Stimulated activated CD4-positive, alpha-beta T cell treated with anti-CD3 and anti-CD28 coated beads, Interleukin-12 subunit alpha, Interleukin-12 subunit beta, amount 100 ng/mL, for 24 hours (primary cell): Measurements from ENCODE around the gene KCTD16.

Experiments
- DNase-seq, 2 experiments: peaks; one replicate each; pipeline ENCODE4 v3.0.0-alpha.2; 2020; ENCODE audit warnings: low read depth in 2 of 2

The KCTD16 gene

DNA sequence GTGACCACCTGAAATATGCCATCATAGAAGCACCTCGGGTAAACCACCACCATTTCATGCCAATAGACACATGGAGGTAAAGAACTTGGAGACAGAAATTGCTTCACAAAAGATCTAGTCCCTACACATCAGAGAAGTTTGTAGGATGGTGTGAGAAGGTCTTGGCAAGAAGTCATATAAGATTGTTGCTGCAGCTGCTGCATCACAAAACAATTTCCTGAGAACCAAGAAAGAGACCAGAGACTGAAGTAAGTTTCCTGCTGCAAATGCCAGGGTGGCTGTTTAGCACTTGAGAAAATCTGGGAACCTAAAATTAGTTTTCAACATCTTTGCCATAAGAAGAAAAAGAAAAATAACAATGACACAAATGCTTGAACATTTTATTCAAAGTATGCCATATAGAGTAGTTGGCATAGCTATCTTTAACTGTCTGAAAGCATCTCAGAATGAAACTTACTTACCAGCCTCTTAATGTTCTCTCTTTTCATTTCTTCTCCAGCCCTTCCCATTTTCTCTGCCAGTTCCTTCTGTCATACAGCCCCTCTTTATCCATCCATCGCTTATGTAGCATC lies 114.3 kb downstream of the KCTD16 start:
- DNase-seq = no peak

DNA sequence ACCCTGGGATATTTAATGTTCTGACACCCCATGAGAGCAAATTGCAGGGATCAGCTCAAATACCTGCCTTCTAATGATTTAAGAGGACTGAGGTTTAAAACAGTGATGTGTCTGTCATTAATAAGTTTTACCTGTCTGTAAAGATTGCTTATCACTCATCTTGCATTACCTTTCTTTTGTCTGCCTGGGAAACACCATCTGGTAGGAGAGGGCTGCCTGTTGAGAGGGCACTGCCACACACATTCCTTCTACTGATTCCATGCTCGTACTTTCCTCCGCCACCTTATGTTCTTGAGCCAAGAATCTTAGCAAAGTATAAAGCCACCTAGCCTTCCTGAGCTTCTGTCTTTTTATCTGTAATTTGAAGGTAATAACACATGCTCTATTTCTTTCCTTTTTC lies 118.6 kb downstream of the KCTD16 start:
- DNase-seq = no peak

DNA sequence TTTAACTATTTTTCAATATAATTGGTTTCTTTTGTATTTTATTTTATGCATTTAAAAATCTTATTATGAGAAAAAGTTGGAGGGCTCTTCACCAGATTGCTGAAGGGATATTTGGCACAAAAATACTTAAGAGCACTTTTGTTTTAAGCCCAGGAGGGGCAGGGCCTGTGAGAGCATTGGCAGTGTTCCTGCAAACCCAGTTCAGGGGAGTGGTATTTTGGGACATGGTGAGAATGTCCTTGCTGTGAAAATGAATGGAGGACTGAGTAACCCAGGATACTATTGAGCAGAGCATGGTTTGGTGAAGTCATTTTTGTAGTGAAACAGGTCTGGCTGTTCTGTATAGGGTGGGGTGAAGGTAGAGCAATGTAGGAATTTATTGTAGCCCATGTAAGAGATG lies 121.4 kb downstream of the KCTD16 start:
- DNase-seq = no peak

DNA sequence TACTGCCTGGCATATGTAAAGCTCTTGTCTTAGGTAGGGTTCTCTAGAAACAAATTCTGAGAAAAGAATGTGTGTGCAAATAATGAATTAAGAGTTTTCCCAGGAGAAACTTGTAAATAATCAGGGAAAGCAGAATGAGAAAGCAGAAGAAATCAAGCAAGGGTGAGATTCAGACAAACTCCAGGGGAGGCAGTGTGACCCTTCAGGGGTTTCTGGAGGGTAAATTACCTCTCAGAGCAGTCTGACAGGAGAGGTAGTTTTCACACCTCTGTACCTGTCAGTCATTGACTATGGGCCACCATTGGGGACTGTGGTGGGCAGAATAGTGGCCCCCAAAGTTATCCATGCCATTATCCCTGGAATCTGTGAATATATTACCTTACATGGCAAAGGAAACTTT lies 124.6 kb downstream of the KCTD16 start:
- DNase-seq = no peak

DNA sequence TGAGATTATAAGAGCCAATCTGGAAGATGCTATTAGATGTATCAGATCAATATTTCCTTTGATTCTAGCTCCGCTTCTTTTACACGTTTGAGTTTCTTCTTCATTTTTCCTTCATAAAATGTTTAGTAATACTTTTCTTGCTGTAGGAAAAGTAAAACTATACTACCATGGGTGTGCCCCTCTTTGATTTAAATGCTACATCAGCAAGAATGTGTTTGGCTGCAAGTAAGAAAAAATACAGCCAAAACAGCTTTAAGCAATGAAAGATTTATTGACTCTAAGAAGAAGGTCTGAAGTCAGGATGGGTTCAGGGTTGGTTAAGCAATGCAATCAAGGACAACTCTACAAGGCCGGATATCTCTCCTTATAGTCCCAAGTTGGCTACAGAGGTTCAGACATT lies 126.4 kb downstream of the KCTD16 start:
- DNase-seq = no peak

DNA sequence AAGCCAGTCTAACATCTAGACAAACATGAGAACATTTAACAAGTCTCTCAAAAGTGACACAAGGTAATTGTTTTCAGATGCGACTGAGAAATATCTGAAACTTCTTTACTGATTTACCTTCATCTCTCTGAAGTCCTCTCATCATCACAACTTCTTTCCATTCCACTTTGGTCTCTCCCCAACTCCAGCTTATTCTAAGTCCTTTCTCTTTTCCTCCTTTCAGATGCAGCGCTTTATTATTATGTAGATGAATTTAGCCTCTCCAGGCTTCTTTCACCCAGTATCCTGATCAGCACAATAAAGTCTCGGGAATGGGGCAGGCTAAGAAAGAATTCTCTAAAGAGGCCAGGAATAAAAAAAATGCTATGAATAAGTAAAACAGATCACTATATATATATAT lies 128.0 kb downstream of the KCTD16 start:
- DNase-seq = no peak

DNA sequence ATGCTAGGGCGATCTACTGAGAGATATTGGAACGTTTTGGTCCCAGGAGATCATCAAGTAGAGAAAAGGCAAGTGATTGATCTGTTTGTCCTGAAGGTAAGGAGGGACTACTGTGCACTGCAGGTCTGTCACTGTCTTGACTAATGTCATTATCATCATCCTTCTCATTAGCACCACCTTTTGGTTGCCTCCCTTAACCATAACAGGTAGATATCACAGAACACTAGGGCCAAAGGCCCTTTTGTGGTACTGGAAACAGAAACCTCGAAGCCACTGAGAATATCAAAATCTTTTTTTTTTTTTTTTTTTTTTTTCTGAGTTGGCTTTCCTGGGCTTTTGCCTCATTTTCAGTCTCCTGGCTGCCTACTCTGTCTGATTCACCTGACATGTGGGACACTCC lies 134.0 kb downstream of the KCTD16 start:
- DNase-seq = no peak

DNA sequence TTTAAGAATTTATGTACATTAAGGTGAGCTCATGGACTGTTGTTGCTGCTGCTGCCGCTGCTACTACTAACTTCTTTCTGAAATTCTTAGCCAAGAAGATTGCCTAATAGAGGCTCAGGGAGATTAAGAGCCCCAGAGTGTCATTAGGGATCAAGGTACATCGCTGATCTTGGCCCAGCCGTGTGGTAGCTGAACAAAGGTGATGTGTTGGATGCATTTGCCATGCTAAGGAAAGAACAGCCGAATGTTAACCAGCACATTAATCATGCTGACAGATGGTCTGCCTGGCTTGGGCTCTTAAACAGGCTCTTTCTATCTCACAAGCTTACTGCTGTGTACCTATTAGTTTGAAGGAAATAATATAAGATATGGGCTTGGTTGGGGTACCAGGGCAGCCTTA lies 137.1 kb downstream of the KCTD16 start:
- no peak for DNase-seq

DNA sequence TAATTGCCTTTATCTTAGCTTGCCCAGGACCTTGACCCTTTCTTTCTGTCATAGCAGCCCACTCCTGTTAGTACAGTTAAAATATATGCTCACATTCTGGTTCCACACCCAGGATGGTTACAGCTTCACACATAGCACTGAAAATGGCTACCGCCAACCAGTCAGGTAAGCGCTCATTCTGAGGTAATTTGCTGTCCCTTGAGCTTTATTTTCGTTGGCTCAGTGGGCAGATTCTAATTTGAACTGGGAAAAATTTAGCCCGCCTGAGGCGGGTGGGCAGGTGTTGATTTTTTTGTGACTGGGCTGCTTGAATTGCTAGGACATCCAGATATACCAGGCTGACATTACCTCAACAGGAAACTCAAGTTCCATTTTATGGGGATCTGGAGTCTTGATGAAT lies 137.5 kb downstream of the KCTD16 start:
- DNase-seq = no peak

DNA sequence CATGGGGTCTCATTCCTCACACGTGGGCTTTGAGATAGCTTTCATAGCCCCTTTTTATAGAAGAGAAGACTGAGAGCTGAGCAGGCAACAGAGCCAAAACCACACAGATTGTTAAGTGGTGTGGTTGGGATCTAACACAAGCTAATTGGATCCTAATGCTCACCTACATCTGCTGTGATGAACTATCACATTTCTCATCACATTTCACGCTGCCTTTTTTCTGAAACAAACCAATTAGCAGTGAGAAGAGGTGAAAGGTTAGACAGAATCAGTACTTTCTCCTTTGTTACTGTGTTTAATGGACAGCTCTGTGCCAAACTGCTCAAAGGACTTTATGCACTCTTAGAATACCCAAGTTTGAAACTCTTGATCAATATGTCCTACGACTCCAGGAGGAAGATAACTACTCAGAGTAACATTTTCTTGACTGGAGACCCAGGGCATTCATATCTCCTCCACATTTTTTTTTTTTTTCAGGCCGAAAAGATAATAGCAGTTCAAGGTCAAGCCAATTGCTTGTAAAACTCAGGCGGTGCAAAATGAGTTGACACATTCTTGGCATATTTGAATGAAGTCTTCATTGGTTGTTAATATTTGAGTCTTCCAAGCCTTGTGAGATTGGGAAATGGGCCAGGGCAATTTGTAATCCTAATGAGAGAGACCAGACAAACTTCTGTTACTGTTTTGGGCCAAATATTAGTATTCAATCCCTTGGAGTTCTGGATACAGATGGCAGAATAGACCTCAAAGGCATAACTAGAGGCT lies 138.4 kb downstream of the KCTD16 start:
- no peak for DNase-seq

DNA sequence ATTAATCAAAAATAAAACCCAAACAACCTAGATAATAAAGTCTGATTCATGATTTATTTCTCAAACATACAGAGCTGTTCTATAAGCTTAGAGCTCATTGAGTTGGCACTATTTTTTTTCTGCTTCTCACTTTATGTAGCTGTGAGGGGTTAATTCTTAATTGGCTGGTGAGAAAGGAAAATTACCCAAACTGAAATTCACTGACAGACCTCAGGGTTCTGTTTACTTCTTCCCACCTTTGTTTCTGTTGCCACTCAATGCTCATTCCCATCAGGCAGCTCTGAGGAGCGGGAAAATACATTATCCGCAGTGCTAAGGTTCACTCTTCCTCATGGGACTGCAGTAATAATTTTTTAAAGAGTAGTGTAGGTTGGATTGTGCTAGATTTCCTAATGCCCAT lies 139.9 kb downstream of the KCTD16 start:
- DNase-seq = no peak

DNA sequence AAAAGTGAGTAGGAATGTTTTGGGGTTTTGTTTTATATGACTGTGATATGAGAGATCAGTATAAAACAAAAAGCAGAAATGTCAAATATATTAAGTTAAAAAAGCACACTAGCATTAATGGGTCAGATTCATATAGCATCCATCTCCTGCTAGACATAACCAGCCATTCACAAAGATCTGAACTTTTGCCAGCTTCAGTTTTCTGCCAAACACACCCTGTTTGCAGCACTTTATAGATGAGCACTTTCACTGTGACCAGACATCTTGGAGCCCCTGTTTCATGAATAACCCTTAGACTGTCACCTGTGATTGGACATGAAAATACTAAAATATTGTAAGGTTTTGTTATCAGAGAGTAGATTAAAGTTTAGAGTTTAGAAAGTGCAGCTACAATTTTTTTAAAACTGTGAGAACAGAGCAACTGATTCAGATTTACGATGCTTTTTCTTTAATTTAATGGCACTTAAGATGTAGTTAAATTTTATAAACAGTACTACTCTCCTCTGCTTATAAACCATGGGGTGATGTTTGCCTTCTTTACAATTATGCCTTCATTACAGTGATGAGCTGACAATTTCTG lies 142.6 kb downstream of the KCTD16 start:
- no peak for DNase-seq

DNA sequence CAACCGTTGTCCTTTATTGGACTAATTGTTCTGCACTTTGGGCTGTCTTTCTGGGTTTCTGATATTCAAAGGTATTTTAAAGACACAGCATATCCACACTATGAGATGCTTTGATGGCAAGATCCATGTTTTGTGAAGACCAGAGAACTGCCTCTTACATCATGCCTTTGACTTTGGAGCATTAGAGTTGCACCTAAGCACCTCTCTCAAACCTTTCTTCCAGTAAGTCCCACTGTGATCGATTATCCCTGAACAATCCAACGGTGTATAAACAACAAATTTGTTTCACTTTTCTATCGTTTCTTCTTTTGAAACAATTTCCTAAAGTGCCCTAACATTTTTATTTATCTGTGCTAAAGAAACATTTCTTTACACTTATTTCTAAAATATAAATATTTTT lies 144.4 kb downstream of the KCTD16 start:
- DNase-seq = no peak

DNA sequence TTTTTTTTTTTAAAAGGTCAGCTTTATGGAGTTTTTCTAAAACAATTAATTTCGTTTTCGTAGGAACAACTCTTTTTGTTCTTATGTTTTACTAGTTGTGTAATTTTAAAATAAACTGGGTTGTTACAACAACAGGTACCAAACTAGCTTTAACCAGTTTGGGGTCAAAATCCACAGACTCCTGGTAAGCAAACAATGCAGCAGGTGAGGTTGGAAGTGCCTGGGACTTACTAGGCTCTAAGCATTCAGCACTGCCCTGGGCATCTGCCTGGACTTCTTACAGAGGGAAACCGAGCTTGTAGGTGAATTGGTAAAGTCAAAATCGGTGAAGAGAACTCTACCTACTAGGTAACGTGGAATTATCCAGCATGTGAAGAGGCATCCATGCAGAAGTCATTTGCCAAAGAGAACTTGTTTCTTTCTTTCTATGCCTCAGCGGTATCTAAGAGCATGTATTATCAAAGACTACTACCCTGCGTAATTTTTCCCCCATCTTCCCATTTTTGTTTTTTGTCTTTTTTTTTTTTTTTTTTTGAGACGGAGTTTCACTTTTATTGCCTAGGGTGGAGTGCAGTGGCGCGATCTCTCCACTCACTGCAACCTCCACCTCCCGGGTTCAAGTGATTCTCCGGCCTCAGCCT lies 145.4 kb downstream of the KCTD16 start:
- DNase-seq = no peak

DNA sequence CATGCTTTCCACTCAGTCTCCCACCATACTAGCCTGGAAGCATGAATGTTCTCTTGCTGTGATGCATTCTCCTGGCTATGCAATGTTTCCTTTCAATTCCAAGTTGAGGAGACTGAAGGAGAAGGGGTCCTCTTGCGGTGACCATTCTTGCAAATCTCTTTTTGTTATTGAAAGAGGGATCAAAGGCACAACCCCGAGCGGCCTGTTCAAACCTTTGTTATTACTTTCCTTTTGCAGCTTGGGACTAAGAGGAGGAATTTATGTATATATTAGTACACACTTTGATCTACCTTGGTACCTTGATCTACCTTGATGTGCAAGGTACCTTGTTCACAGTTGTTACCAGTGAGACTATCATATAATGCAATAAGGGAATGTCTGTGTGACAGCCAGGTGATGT lies 147.3 kb downstream of the KCTD16 start:
- no peak for DNase-seq

DNA sequence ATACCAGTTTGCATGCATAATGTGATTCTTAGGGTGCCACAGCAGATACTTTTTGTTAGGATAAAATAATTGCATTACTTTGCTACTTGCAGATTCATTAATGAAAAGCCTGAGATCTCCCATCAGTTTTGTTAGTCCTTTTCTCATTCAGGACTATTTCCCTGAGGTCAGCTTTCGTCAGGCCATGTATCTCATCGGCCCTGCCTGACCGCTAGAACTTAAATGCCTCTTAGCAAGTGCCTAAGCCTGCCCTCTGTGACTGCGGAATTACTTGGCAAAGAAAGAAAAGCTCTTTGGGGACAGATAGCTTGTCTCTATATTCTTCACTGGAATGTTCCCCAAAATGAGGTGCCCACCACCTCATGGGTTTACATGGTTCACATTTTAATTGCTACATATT lies 147.8 kb downstream of the KCTD16 start:
- DNase-seq = no peak

DNA sequence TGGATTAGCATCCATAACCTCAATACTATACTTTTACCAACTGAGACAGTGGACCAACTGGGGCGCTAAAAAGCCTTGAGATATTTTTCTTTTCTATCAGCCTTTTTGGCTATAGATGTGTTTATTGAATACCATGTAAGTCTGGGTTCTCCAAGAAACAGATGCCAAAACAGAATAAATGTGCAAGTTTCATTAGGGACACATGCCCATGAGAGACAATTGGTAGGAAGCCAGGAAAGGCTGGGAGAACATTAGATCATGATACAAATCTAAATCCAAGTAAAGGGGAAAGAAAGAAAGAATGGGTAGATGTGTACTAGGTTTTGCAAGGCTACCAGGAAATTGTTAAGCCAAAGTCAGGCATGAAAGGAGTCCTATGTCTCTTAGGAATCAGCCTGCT lies 152.5 kb downstream of the KCTD16 start:
- DNase-seq = no peak

DNA sequence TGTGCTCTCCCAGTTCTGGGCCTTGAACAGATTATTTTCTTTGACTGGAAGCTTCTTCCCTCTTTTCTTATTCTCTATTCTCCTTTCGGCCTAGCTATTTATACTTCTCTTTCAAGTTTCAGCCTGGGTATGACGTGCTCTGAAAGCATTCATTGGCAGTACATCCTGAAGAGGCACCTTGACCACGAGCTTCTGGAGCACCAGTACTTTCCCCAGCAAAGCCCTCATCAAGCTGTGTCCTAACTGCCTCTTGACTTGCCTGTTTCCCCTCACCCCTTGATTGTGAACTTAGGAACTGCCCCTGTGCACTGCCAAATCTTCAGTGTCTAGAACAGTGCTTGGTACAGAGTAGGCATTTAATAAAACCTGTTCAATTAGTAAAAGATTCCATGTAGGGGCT lies 154.9 kb downstream of the KCTD16 start:
- no peak for DNase-seq

DNA sequence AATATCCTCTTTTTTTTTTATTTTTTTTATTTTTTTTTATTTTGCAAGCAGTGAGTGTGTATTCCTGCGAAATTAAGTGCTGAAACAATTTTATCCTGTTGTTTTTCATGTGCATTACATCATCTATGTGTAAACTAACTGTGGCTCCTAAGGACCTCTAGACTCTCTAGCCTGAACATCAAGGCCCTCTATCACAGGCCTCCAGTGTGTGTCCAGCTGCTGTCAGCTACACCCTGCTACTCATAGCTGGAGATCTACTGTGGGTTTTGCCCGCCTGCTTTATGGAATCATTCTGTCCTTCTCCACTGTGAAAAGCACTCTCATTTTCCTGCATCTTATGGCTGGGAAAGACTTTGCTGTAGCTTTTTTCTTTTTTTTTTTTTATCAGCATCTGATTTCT lies 157.8 kb downstream of the KCTD16 start:
- DNase-seq = no peak

DNA sequence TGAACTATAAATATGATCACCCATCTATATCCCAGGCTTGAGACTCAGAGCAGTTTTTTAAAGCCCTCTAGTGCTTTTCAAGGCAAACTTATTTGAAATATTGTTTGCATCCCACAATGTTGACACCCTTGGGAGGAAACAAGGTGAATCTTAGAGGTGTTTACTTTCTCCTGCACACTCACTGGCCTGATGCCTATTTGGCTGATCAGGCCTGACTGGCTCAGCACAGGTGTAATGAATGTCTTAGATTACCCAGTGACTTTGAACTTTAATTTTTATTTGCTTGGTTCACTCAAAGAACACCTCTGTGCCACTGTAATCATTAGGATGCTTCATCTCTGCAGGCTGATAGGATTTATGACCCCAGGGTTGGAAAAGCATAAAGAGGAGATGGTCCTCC lies 158.3 kb downstream of the KCTD16 start:
- no peak for DNase-seq

DNA sequence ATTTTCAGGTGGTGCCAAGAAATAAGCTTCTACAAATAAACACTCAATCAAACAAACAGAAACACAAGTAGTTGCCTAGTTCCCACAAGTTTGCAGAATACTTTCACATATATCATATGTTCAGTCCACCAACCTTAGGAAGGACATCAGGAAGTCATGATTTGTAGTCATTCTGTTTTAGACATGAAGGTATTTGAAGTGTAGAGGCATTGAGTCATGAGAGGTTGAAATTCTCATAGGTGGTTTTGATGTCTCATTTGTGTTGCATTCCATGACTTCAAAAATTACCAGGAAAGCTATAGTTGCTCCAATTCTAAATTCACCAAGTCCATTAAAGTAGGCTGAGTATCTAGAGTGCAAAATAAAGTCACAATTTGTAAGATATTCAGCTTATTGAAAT lies 159.0 kb downstream of the KCTD16 start:
- DNase-seq = no peak

DNA sequence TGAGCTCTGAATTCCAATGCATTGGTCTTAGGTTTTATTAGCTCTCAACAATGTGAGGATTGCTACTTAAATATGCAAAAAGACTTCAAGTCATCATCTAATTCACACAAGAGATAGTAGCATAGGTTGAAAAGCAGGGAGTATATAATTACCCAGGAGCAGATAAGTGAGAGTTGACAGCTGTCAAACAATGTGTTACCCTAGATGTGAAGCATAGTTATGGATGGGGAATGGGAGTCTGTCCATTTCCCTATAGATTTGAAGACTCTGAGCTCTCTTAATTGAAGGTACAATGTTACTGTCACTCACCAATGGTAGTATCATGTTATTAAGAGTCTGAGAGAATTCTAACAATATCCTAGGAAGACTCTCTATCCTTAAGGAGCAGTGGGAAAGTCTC lies 160.7 kb downstream of the KCTD16 start:
- no peak for DNase-seq

DNA sequence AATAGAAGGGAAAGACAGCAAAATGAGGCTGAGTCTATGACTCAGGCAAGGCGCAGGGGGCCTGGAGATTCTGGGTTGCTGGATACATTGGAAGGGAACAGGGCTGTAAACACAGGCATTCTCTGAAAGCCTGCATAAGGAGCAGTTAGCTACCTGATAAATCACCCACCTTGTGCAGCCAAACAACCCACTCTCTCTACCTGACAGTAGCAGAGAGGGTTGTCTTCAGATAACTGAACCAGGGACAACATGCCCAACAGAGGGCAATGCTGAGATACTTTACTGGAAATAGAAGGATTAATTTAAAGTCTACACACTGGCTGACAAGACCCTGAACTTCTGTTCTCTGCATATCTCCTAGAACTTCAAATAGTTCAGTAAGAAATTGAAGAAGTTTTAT lies 161.6 kb downstream of the KCTD16 start:
- DNase-seq = no peak
